Breast epithelium (tissue), 4 donors: ENCODE results near the gene ARHGAP21. TPM values are rescaled to one million over a fixed set of nuclear protein-coding genes. Genes with fewer than 3 reads are reported as not detected.

Experiments
- DNase-seq, 2 donors: peaks; one replicate each; pipeline ENCODE4 v3.0.0-alpha.2; 2019; ENCODE audit warnings: low spot score in 2 of 2
- H3K27ac ChIP-seq, 2 donors: fragments of 200-600 bp; sonication (generic) in 1 of 2; one replicate each; pipeline ENCODE4 v1.5.1; 2016 to 2019; ENCODE audit warnings: mild to moderate bottlenecking in 1 of 2
- H3K27me3 ChIP-seq, 2 donors: fragments of 200-600 bp; sonication (generic) in 1 of 2; one replicate each; pipeline versions ENCODE4 v1.5.1 to v1.6.0; 2017 to 2019; ENCODE audit warnings: control low read depth in 1 of 2, mild to moderate bottlenecking in 1 of 2
- H3K36me3 ChIP-seq: fragments of 200-600 bp; one replicate; pipeline ENCODE4 v1.5.1; 2019
- H3K4me1 ChIP-seq, 2 donors: fragments of 200-600 bp; sonication (generic); one replicate each; pipeline ENCODE4 v1.5.1; 2016 to 2019; ENCODE audit warnings: control low read depth in 1 of 2
- H3K4me3 ChIP-seq, 3 donors: fragments of 200-600 bp; sonication (generic); 1 replicate in 2 of 3; 2 replicates in 1 of 3; pipeline ENCODE4 v1.5.1; 2016 to 2019; ENCODE audit warnings: mild to moderate bottlenecking in 3 of 3, moderate library complexity in 2 of 3
- H3K9me3 ChIP-seq, 2 donors: fragments of 200-600 bp; sonication (generic) in 1 of 2; one replicate each; pipeline ENCODE4 v1.5.1; 2016 to 2019; ENCODE audit warnings: control low read depth in 1 of 2
- CTCF ChIP-seq, 3 donors: fragments of 450-650 bp; IDR thresholded peaks; one replicate each; pipeline ENCODE4 v1.5.1; 2016 to 2017; ENCODE audit warnings: antibody characterized with exemption in 3 of 3, mild to moderate bottlenecking in 3 of 3, moderate library complexity in 3 of 3
- POLR2A ChIP-seq: fragments of 450-650 bp; IDR thresholded peaks from one replicate; pipeline ENCODE4 v1.6.1; 2016; ENCODE audit warnings: antibody characterized with exemption, mild to moderate bottlenecking, moderate library complexity
- POLR2AphosphoS5 ChIP-seq, 3 donors: sonication (generic); formaldehyde crosslinking; IDR thresholded peaks; one replicate each; pipeline ENCODE4 v1.6.1; 2017; ENCODE audit warnings: antibody characterized with exemption in 3 of 3
- intact Hi-C: fragments of 100-400 bp; cut with DNase I; formaldehyde crosslinking; loops from one replicate; pipeline ENCODE4 v1.15.1; 2023; ENCODE audit warnings: low total_unique reads
- total RNA-seq, 3 donors: library from RNA; depleted of rRNA; stranded (reverse); fragments of >200 nt; gene quantifications; one replicate each; pipeline ENCODE4 v1.1.0, GENCODE V29; 2016

ARHGAP21 gene
- total RNA-seq, 3 donors from 2014 or later: 67.5 to 203 (median 105) TPM

- Histone ChIP-seq H3K27ac (no peak overlapping the region), H3K36me3 (no peaks in the 10 kb centered on the region), H3K27me3 (no peaks in the 10 kb centered on the region), H3K4me1 (no peaks in the 10 kb centered on the region), H3K9me3 (no peaks in the 10 kb centered on the region), H3K4me3 (no peak overlapping the region)
- intact Hi-C loops: no loop called here
- DNase-seq: no peak
- TF ChIP-seq CTCF (IDR thresholded peaks at IDR 0.05) (no peak), POLR2A (no peak), POLR2AphosphoS5 (IDR thresholded peaks at IDR 0.05) (no peak)
Observed at GRCh38 chr10:24744946-24745345, 21.3 kb upstream of the ARHGAP21 start.

GRCh38 chr10:24740714-24741113 is 17.0 kb upstream of the ARHGAP21 start:
- no peaks in the 10 kb centered on the region for H3K9me3 ChIP-seq
- no peak for DNase-seq
- no peak overlapping the region for H3K4me3 ChIP-seq
- H3K27me3 ChIP-seq: no peaks in the 10 kb centered on the region
- TF ChIP-seq POLR2A (no peak), POLR2AphosphoS5 (IDR thresholded peaks at IDR 0.05) (no peak), CTCF (IDR thresholded peaks at IDR 0.05) (no peak)
- no peaks in the 10 kb centered on the region for H3K4me1 ChIP-seq
- no peaks in the 10 kb centered on the region for H3K36me3 ChIP-seq
- no peak overlapping the region for H3K27ac ChIP-seq
- intact Hi-C loops: no loop called here

- no peaks in the 10 kb centered on the region for H3K27me3 ChIP-seq
- DNase-seq: no peak
- H3K4me3 ChIP-seq: no peak overlapping the region
- no peaks in the 10 kb centered on the region for H3K4me1 ChIP-seq
- H3K27ac ChIP-seq: no peak overlapping the region
- no peak for TF ChIP-seq POLR2AphosphoS5 (IDR thresholded peaks at IDR 0.05)
- TF ChIP-seq CTCF (IDR thresholded peaks at IDR 0.05): no peak
- no peak for TF ChIP-seq POLR2A
- no peaks in the 10 kb centered on the region for H3K36me3 ChIP-seq
- intact Hi-C loops: no loop called here
- H3K9me3 ChIP-seq: no peaks in the 10 kb centered on the region
Observed at GRCh38 chr10:24737001-24737400, 13.3 kb upstream of the ARHGAP21 start.

GRCh38 chr10:24731942-24732341 is 8.3 kb upstream of the ARHGAP21 start:
- Histone ChIP-seq H3K9me3 (no peaks in the 10 kb centered on the region), H3K27ac (no peak overlapping the region), H3K27me3 (no peaks in the 10 kb centered on the region), H3K4me3 (no peak overlapping the region), H3K4me1 (no peaks in the 10 kb centered on the region), H3K36me3 (no peaks in the 10 kb centered on the region)
- TF ChIP-seq POLR2AphosphoS5 (IDR thresholded peaks at IDR 0.05) (no peak), CTCF (IDR thresholded peaks at IDR 0.05) (no peak), POLR2A (no peak)
- intact Hi-C loops: no loop called here
- no peak for DNase-seq

GRCh38 chr10:24730811-24731210 is 7.1 kb upstream of the ARHGAP21 start:
- no peak for DNase-seq
- Histone ChIP-seq H3K36me3 (no peaks in the 10 kb centered on the region), H3K27me3 (no peaks in the 10 kb centered on the region), H3K4me1 (no peaks in the 10 kb centered on the region), H3K27ac (no peak overlapping the region), H3K4me3 (no peak overlapping the region), H3K9me3 (no peaks in the 10 kb centered on the region)
- intact Hi-C loops: no loop called here
- no peak for TF ChIP-seq POLR2AphosphoS5 (IDR thresholded peaks at IDR 0.05)
- TF ChIP-seq POLR2A: no peak
- no peak for TF ChIP-seq CTCF (IDR thresholded peaks at IDR 0.05)
